Heart left ventricle (tissue), 13 donors: ENCODE measurements around the gene CCDC34.

ENCODE experiments used
- POLR2A ChIP-seq, 2 donors: fragments of 450-650 bp; IDR thresholded peaks; one replicate each; pipeline ENCODE4 v1.6.1; 2017; ENCODE audit warnings: antibody characterized with exemption in 2 of 2, mild to moderate bottlenecking in 2 of 2, moderate library complexity in 2 of 2
- TF ChIP-seq, protein P1 (sequence below), 12 donors: fragments of 200-600 bp; sonication (generic) in 4 of 12; IDR thresholded peaks; one replicate each; pipeline versions ENCODE4 v1.5.0 to v1.8.0; 2018 to 2022; ENCODE audit warnings: antibody characterized with exemption in 12 of 12, mild to moderate bottlenecking in 5 of 12
- donor health status: ischemic (EF 13 %, LVEDD 7.1; RV severe dilation, severe dysfunction).
- donor health status: DM: no; HTN: yes; CAD: no.
- donor health status: DM: no; HTN: no; CAD: no.
- donor health status: ischemic (EF 25% LVEDD 6.9; RV normal size, moderate dysfunction).
- donor health status: ischemic (EF 25% LVEDD 5.7; RV mildly dilated, moderate dysfunction).
- donor health status: ischemic (EF 35%, LVEDD 5.7; RV mildly dilated, moderate dysfunction).
- donor health status: nonischemic (EF 11% LVEDD 7.7; RV severe dilation, severe dysfunction).
- donor health status: DM: yes; HTN: yes; CAD: no.
- donor health status: PGD.
- donor health status: ischemic (EF 29% LVEDD 5.4; RV normal size, mild dysfunction).
- donor health status: nonischemic (EF 23%, LVEDD 6.1; RV moderate dilation, normal function).

DNA sequence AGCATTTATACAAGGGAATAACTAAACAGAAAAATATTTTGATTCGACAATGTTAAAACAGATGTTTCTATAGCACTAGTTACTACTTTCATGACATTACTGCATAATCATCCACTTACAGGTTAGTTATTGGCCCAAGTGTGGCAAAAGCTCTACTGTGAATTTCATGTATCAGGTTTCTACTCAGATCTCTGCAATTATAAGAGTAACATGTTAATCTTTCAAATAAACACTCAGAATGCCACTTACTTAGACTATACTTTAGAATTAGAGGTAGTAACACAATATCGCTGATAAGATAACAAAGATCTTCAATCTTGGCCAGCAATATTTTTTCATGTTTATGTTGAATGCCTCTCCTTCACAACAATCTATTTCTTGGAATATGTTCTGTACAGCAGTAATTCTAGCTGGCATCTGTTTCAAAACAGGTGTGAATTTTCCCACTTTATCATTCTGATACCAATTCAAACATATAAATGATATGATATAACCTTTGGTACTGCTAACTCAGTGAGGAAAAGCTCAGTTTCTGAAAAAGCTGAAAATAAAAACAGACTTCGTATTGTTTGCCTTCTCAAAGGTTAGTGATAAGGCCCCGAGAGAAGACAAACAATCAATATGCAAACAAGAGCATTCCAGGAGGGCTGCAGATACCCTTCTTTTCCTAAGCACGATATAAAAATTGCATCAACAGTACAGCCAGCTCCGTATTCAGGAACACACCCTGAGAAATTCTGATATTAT is 11.0 kb upstream of the CCDC34 start:
- TF ChIP-seq, protein P1, sequence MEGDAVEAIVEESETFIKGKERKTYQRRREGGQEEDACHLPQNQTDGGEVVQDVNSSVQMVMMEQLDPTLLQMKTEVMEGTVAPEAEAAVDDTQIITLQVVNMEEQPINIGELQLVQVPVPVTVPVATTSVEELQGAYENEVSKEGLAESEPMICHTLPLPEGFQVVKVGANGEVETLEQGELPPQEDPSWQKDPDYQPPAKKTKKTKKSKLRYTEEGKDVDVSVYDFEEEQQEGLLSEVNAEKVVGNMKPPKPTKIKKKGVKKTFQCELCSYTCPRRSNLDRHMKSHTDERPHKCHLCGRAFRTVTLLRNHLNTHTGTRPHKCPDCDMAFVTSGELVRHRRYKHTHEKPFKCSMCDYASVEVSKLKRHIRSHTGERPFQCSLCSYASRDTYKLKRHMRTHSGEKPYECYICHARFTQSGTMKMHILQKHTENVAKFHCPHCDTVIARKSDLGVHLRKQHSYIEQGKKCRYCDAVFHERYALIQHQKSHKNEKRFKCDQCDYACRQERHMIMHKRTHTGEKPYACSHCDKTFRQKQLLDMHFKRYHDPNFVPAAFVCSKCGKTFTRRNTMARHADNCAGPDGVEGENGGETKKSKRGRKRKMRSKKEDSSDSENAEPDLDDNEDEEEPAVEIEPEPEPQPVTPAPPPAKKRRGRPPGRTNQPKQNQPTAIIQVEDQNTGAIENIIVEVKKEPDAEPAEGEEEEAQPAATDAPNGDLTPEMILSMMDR (IDR thresholded peaks at IDR 0.05) = no peak
- no peak for TF ChIP-seq POLR2A (IDR thresholded peaks at IDR 0.05)
